Measurements from ENCODE around the gene ZIC2. TPM values are rescaled to one million over a fixed set of nuclear protein-coding genes. Genes with fewer than 3 reads are reported as not detected.

ZIC2 gene
- total and polyA plus RNA-seq, 2 of the 8 experiments (the other 6 are each of a cell fraction or from before 2014, with no cell fraction given), result 53.2 to 372 TPM

GRCh38 chr13:99975626-99976025, 6.0 kb upstream of the ZIC2 start:
- H3K18ac ChIP-seq (ENCODE audit: extremely low read depth, low read length), result peak overlapping the region; percentile 91
- H3K56ac ChIP-seq (replicated peaks; ENCODE audit: insufficient read length, low read depth, low read length), result no peak overlapping the region
- H3K4me3 ChIP-seq (ENCODE audit: extremely low read depth in 1 of 4, insufficient read depth in 2 of 4, low read depth in 3 of 4, low read length in 4 of 4), result peak overlapping the region in 2 of 4 experiments; percentile 15 to 79; a peak in 4 of 8 replicates
- H3K9ac ChIP-seq (replicated peaks in 1 of 4; ENCODE audit: extremely low read depth in 1 of 4, low read depth in 3 of 4, low read length in 3 of 4), result no peak overlapping the region
- peak overlapping the region; percentile 77 for H4K91ac ChIP-seq (replicated peaks; ENCODE audit: insufficient read length, low read length)
- peak overlapping the region; percentile 81 to 82 for H3K4me2 ChIP-seq (ENCODE audit: insufficient read depth in 1 of 2, low read depth in 2 of 2, low read length in 2 of 2)
- peaks cover 19% of the 10 kb centered on the region for H3K23me2 ChIP-seq (ENCODE audit: low read depth, low read length)
- no peak overlapping the region; the same call in 1 of the 2 replicates for H2AK5ac ChIP-seq (ENCODE audit: low read depth, low read length)
- no peak overlapping the region for H2AFZ ChIP-seq (ENCODE audit: low read length)
- ChIA-PET CTCF (ENCODE audit: partially characterized antibody) (interaction anchor here (0.6 to 3.3 kb wide), 7 partner anchors 16 to 320 kb away, joined by 3 to 12 read pairs (median 4); no protein-coding TSS in a partner anchor), POLR2A (ENCODE audit: partially characterized antibody) (interaction anchor here (0.8 to 3.5 kb wide), 7 partner anchors 9 to 288 kb away, joined by 3 to 39 read pairs (median 6); no protein-coding TSS in a partner anchor)
- H3K36me3 ChIP-seq (ENCODE audit: control insufficient read depth in 2 of 4, insufficient read depth in 4 of 4, low read length in 3 of 4), result no peaks in the 10 kb centered on the region
- H4K20me1 ChIP-seq (replicated peaks in 1 of 2; ENCODE audit: control insufficient read depth in 1 of 2, insufficient read depth in 2 of 2, low read length in 2 of 2), result no peaks in the 10 kb centered on the region
- WGBS, 2 experiments (ENCODE audit: extremely low coverage in 1 of 2, insufficient coverage in 1 of 2, insufficient read length in 1 of 2, insufficient replicate concordance in 2 of 2, low coverage in 1 of 2, low lambda C conversion rate in 2 of 2, missing lambda C conversion rate in 1 of 2), result 49% methylated on average over 19 of the region's 19 CpGs; no CpG with 5 or more reads in 1 of the 2 experiments
- peak overlapping the region; percentile 97; the same call in 1 of the 2 replicates for H2BK5ac ChIP-seq (ENCODE audit: low read depth, low read length)
- H2BK20ac ChIP-seq (ENCODE audit: low read length), result peak overlapping the region; percentile 53
- peak overlapping the region; percentile 73; the same call in 1 of the 2 replicates for H4K8ac ChIP-seq (ENCODE audit: extremely low read depth, insufficient read depth, low read length)
- peak overlapping the region; percentile 41 for H4K5ac ChIP-seq (ENCODE audit: insufficient read length, low read depth, low read length)
- H3K79me1 ChIP-seq (ENCODE audit: low read depth, low read length), result no peaks in the 10 kb centered on the region; the same call in 1 of the 2 replicates
- H3K79me2 ChIP-seq (ENCODE audit: control insufficient read depth in 1 of 2, insufficient read depth in 2 of 2, low read length in 2 of 2), result peaks cover 0 to 32% of the 10 kb centered on the region in 2 experiments; a peak in 3 of 4 replicates
- peaks cover 0 to 16% (median 4%) of the 10 kb centered on the region in 4 experiments; a peak in 4 of 7 replicates for H3K27me3 ChIP-seq (replicated peaks in 1 of 4; ENCODE audit: control insufficient read depth in 3 of 4, extremely low read depth in 1 of 4, insufficient read depth in 3 of 4, low read length in 3 of 4)
- peak overlapping the region; percentile 76 for H3K4ac ChIP-seq (replicated peaks; ENCODE audit: insufficient read length, low read depth, low read length)
- peak overlapping the region; percentile 97; the same call in 1 of the 2 replicates for H2BK12ac ChIP-seq (ENCODE audit: low read depth, low read length)
- H3K14ac ChIP-seq (ENCODE audit: insufficient read length), result no peak overlapping the region
- no peak overlapping the region for H3K23ac ChIP-seq (ENCODE audit: insufficient read length)
- H3K9me3 ChIP-seq (ENCODE audit: insufficient read depth in 2 of 2, low read depth in 1 of 2, low read length in 1 of 2), result no peaks in the 10 kb centered on the region
- no peak overlapping the region for H2BK15ac ChIP-seq (ENCODE audit: low read length)
- peaks cover 0 to 31% (median 27%) of the 10 kb centered on the region in 4 experiments; a peak in 6 of 7 replicates for H3K4me1 ChIP-seq (replicated peaks in 1 of 4; ENCODE audit: control insufficient read depth in 3 of 4, insufficient read depth in 4 of 4, low read length in 3 of 4)
- no peak for FAIRE-seq
- TF ChIP-seq TBP (IDR thresholded peaks at IDR 0.05; ENCODE audit: low read depth, low read length) (no peak), ATF2 (IDR thresholded peaks at IDR 0.05; ENCODE audit: low read length) (no peak), E2F6 (IDR thresholded peaks at IDR 0.05) (peak; percentile 41; the same call in 1 of the 2 replicates), MAX (IDR thresholded peaks at IDR 0.05) (peak; percentile 63; the same call in 1 of the 2 replicates), TCF12 (IDR thresholded peaks at IDR 0.05; ENCODE audit: low read depth, low read length) (no peak)
- H3K27ac ChIP-seq (ENCODE audit: low read depth, low read length), result no peak overlapping the region
- peak overlapping the region; percentile 77 for H2BK120ac ChIP-seq (replicated peaks; ENCODE audit: low read depth, low read length)
- peak in 1 of 2 experiments; percentile 66 for DNase-seq (ENCODE audit: low read depth in 1 of 2, low spot score in 2 of 2)
